ENCODE measurements around the gene SAT1. TPM values are rescaled to one million over a fixed set of nuclear protein-coding genes. Genes with fewer than 3 reads are reported as not detected.

The SAT1 gene
- total RNA-seq, 1 experiment from 2014 or later, result 55.2 TPM

DNA sequence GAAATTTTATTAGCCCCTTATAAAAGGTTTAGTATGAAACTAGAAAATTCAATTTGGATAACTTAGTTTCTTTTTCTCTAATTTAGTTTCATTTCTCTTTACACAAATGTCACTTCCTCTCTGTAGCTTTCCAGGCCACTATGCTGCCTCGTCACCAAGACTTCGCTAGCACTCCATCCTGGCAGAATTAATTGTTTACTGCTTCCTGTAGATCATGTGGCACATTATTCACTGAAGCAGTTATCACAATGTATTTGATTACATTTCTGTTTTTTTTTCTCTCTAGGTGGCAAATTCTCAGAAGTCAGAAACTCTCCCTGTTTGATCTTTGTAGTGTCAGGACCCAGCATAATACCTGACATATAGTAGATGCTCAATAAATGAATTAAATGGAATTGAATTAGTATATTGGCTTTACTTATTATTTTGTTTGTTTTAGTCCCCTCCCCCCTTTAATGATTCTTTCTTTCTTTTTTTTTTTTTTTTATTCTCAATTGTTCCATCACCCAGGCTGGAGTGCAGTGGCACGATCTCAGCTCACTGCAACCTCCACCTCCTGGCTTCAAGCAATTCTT lies 9.3 kb upstream of the SAT1 start:
- Histone ChIP-seq H4K8ac (replicated peaks; ENCODE audit: insufficient read length, low read depth, low read length) (no peak overlapping the region), H3K14ac (ENCODE audit: insufficient read depth, low read length) (no peak overlapping the region), H3K79me1 (ENCODE audit: insufficient read depth, low read depth, low read length, poor library complexity, severe bottlenecking) (no peaks in the 10 kb centered on the region), H3K4ac (ENCODE audit: low read depth, low read length) (no peak overlapping the region), H2BK20ac (ENCODE audit: low read depth, low read length, poor library complexity, severe bottlenecking) (no peak overlapping the region), H2AFZ (ENCODE audit: low read length) (no peak overlapping the region), H3K4me1 (ENCODE audit: insufficient read depth, low read length) (no peaks in the 10 kb centered on the region), H3K23ac (ENCODE audit: insufficient read length, low read depth, low read length) (no peak overlapping the region), H2BK12ac (ENCODE audit: insufficient read length, low read depth, low read length) (no peak overlapping the region), H2BK15ac (ENCODE audit: low read depth, low read length) (no peak overlapping the region), H3T11ph (ENCODE audit: low read length) (no peak overlapping the region), H3K56ac (ENCODE audit: insufficient read length, low read depth, low read length) (no peak overlapping the region), H3K9ac (ENCODE audit: extremely low read depth, insufficient read length, low read length) (no peak overlapping the region), H2BK5ac (ENCODE audit: insufficient read length, low read length) (no peak overlapping the region), H3K18ac (ENCODE audit: insufficient read length, low read depth, low read length) (no peak overlapping the region), H4K91ac (ENCODE audit: insufficient read length, low read depth, low read length) (no peak overlapping the region), H2BK120ac (ENCODE audit: low read depth, low read length, poor library complexity, severe bottlenecking) (no peak overlapping the region), H4K5ac (ENCODE audit: insufficient read length, low read depth, low read length) (no peak overlapping the region), H3K9me3 (ENCODE audit: control insufficient read depth, low read depth, low read length) (no peaks in the 10 kb centered on the region), H3K4me2 (ENCODE audit: insufficient read depth, insufficient read length, low read length) (no peak overlapping the region), H3K79me2 (ENCODE audit: insufficient read depth, low read length) (no peaks in the 10 kb centered on the region), H3K27me3 (ENCODE audit: insufficient read depth, low read length) (no peaks in the 10 kb centered on the region), H4K20me1 (ENCODE audit: control insufficient read depth, insufficient read depth, insufficient read length) (no peaks in the 10 kb centered on the region), H3K27ac (ENCODE audit: insufficient read length, low read depth, low read length) (no peak overlapping the region), H2AK5ac (ENCODE audit: insufficient read length, low read length) (no peak overlapping the region), H3K23me2 (ENCODE audit: insufficient read length, low read depth, low read length, poor library complexity, severe bottlenecking) (no peaks in the 10 kb centered on the region)
- Mint-ChIP-seq H3K4me3 (no peak overlapping the region), H3K36me3 (ENCODE audit: insufficient read depth in 1 of 3, low read depth in 3 of 3) (no peaks in the 10 kb centered on the region), H3K27me3 (ENCODE audit: low read depth) (no peaks in the 10 kb centered on the region; the same call in 1 of the 2 replicates), H3K4me1 (no peaks in the 10 kb centered on the region), H3K27ac (no peak overlapping the region), H3K9me3 (no peaks in the 10 kb centered on the region)
- no CpG with 5 or more reads among the region's 3 CpGs for WGBS (ENCODE audit: extremely low coverage, insufficient read length, low lambda C conversion rate)
- DNase-seq, result no peak
- TF ChIP-seq, protein P1, sequence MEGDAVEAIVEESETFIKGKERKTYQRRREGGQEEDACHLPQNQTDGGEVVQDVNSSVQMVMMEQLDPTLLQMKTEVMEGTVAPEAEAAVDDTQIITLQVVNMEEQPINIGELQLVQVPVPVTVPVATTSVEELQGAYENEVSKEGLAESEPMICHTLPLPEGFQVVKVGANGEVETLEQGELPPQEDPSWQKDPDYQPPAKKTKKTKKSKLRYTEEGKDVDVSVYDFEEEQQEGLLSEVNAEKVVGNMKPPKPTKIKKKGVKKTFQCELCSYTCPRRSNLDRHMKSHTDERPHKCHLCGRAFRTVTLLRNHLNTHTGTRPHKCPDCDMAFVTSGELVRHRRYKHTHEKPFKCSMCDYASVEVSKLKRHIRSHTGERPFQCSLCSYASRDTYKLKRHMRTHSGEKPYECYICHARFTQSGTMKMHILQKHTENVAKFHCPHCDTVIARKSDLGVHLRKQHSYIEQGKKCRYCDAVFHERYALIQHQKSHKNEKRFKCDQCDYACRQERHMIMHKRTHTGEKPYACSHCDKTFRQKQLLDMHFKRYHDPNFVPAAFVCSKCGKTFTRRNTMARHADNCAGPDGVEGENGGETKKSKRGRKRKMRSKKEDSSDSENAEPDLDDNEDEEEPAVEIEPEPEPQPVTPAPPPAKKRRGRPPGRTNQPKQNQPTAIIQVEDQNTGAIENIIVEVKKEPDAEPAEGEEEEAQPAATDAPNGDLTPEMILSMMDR (conservative IDR thresholded peaks at IDR 0.05), result no peak

Data from H9 (cell line).